Measurements from ENCODE around the gene SPRR2F. TPM values are rescaled to one million over a fixed set of nuclear protein-coding genes. Genes with fewer than 3 reads are reported as not detected.
"Not testable (repeated sequence)": the region's sequence is repeated elsewhere in the genome, so short reads cannot be mapped to it uniquely, and the experiment has no call there.

SPRR2F gene
- total and polyA plus RNA-seq, 2 donors (not counting 3 experiments of a cell fraction or from before 2014, with no cell fraction given) = not detected

- ChIA-PET CTCF (interaction anchor here (1.0 kb wide), 1 partner anchor 22 kb away, joined by 3 read pairs; no protein-coding TSS in a partner anchor), POLR2A (no interaction called here)
- dilution Hi-C loops (cut with MboI; ENCODE audit: extremely low pct_ligation_motif_present, low sequenced_read_pairs) = no loop called here
Measured at GRCh38 chr1:153125536-153125935, 12.2 kb upstream of the SPRR2F start.

GRCh38 chr1:153123793-153124192 is 10.5 kb upstream of the SPRR2F start:
- H3K27ac ChIP-seq (ENCODE audit: insufficient read depth, low read depth, low read length); H3K9me3 ChIP-seq (replicated peaks; ENCODE audit: control insufficient read depth, insufficient read depth, low read length); intact Hi-C loops (cut with micrococcal nuclease); H3K4me1 ChIP-seq (ENCODE audit: control insufficient read depth, extremely low read depth, insufficient read depth, low read length); H3K4me3 ChIP-seq (replicated peaks in 1 of 3; ENCODE audit: insufficient read depth in 1 of 3, low read depth in 1 of 3, low read length in 3 of 3); H3K36me3 ChIP-seq (ENCODE audit: control insufficient read depth in 2 of 2, extremely low read depth in 1 of 2, insufficient read depth in 2 of 2, low read length in 2 of 2); H3K4me2 ChIP-seq (ENCODE audit: insufficient read depth, low read length); H3K9me1 ChIP-seq (replicated peaks; ENCODE audit: control insufficient read depth, extremely low read depth, insufficient read depth, low read length); H2AFZ ChIP-seq (ENCODE audit: low read depth, low read length); DNase-seq (ENCODE audit: low read depth, low spot score); H3K27me3 ChIP-seq (ENCODE audit: control insufficient read depth in 2 of 2, insufficient read depth in 2 of 2, low read length in 2 of 2); H3K79me2 ChIP-seq (ENCODE audit: control insufficient read depth, insufficient read depth, low read length); dilution Hi-C loops (cut with MboI; ENCODE audit: extremely low pct_ligation_motif_present, low sequenced_read_pairs); H3K9ac ChIP-seq (replicated peaks; ENCODE audit: extremely low read depth, insufficient read depth, low read length); CTCF ChIA-PET; BruUV-seq (replicated peaks); POLR2A ChIA-PET; H4K20me1 ChIP-seq (replicated peaks; ENCODE audit: control insufficient read depth, extremely low read depth, insufficient read depth, low read length); FAIRE-seq: not testable (repeated sequence)

More at GRCh38 chr1:153125536-153125935, 12.2 kb upstream of the SPRR2F start:
- no peak overlapping the region for H3K4me2 ChIP-seq (ENCODE audit: insufficient read depth, low read length)
- H3K79me2 ChIP-seq (ENCODE audit: control insufficient read depth, insufficient read depth, low read length) = no peaks in the 10 kb centered on the region
- no peak overlapping the region for H3K4me3 ChIP-seq (replicated peaks in 1 of 3; ENCODE audit: insufficient read depth in 1 of 3, low read depth in 1 of 3, low read length in 3 of 3)
- no peak overlapping the region for H3K27ac ChIP-seq (ENCODE audit: insufficient read depth, low read depth, low read length)
- FAIRE-seq (no peak), DNase-seq (ENCODE audit: low read depth, low spot score) (no peak)
- H3K9me1 ChIP-seq (replicated peaks; ENCODE audit: control insufficient read depth, extremely low read depth, insufficient read depth, low read length) = no peaks in the 10 kb centered on the region
- no peaks in the 10 kb centered on the region for H3K27me3 ChIP-seq (ENCODE audit: control insufficient read depth in 2 of 2, insufficient read depth in 2 of 2, low read length in 2 of 2)
- no peaks in the 10 kb centered on the region for H3K9me3 ChIP-seq (replicated peaks; ENCODE audit: control insufficient read depth, insufficient read depth, low read length)
- no peaks in the 10 kb centered on the region for H3K4me1 ChIP-seq (ENCODE audit: control insufficient read depth, extremely low read depth, insufficient read depth, low read length)
- intact Hi-C loops (cut with micrococcal nuclease) = no loop called here
- no peak overlapping the region for H2AFZ ChIP-seq (ENCODE audit: low read depth, low read length)
- H3K9ac ChIP-seq (replicated peaks; ENCODE audit: extremely low read depth, insufficient read depth, low read length) = no peak overlapping the region
- H4K20me1 ChIP-seq (replicated peaks; ENCODE audit: control insufficient read depth, extremely low read depth, insufficient read depth, low read length) = no peaks in the 10 kb centered on the region
- BruUV-seq (replicated peaks) = no TSS peak
- TF ChIP-seq GATA2 (IDR thresholded peaks at IDR 0.05; ENCODE audit: insufficient read depth, insufficient read length, low read depth, low read length) (no peak), EZH2 (IDR thresholded peaks at IDR 0.05; ENCODE audit: borderline replicate concordance, low read depth, low read length, severe bottlenecking) (no peak), MAX (IDR thresholded peaks at IDR 0.05; ENCODE audit: insufficient read depth, insufficient read length) (no peak)
- no peaks in the 10 kb centered on the region for H3K36me3 ChIP-seq (ENCODE audit: control insufficient read depth in 2 of 2, extremely low read depth in 1 of 2, insufficient read depth in 2 of 2, low read length in 2 of 2)
